ENCODE data around the gene SPARCL1.
"Not testable (repeated sequence)": the region's sequence is repeated elsewhere in the genome, so short reads cannot be mapped to it uniquely, and the experiment has no call there.

- not testable (repeated sequence) for TF ChIP-seq CTCF, POLR2A (IDR thresholded peaks at IDR 0.05)
Observed at GRCh38 chr4:87483247-87483646, 45.9 kb downstream of the SPARCL1 start.
